Fibroblast of the aortic adventitia (primary cell): ENCODE results near the gene ICE2. TPM values are rescaled to one million over a fixed set of nuclear protein-coding genes. Genes with fewer than 3 reads are reported as not detected.

Experiments used
- DNase-seq: peaks from one replicate; pipeline ENCODE4 v3.0.0-alpha.2; 2010; ENCODE audit warnings: low read depth
- H3K4me3 ChIP-seq: 2 replicates; pipeline ENCODE4 v1.5.1; 2011; ENCODE audit warnings: low read depth, mild to moderate bottlenecking, control low read depth, low read length, moderate library complexity
- CTCF ChIP-seq: IDR thresholded peaks from 2 replicates; pipeline ENCODE4 v1.5.1; 2011; ENCODE audit warnings: mild to moderate bottlenecking, low read length, control low read depth, inconsistent platforms; ENCODE audit not compliant: insufficient read depth
- total RNA-seq: library from RNA; depleted of rRNA; stranded (reverse); fragments of >200 nt; gene quantifications from 2 replicates; pipeline ENCODE4 v1.2.3, GENCODE V29; 2012; ENCODE audit warnings: low replicate concordance

ICE2 gene
- total RNA-seq, 1 donor, result 37.0 TPM

- peak overlapping the region; percentile 97 for H3K4me3 ChIP-seq
- no peak for TF ChIP-seq CTCF
- DNase-seq, result peak; percentile 54
Measured at GRCh38 chr15:60396560-60396957, 82.4 kb downstream of the ICE2 start.

GRCh38 chr15:60396100-60396499 lies 82.8 kb downstream of the ICE2 start:
- peak overlapping the region; percentile 97 for H3K4me3 ChIP-seq
- DNase-seq, result peak; percentile 59
- no peak for TF ChIP-seq CTCF

- TF ChIP-seq CTCF, result no peak
- DNase-seq, result peak; percentile 50
- H3K4me3 ChIP-seq, result peak overlapping the region; percentile 97
Measured at GRCh38 chr15:60395276-60396011, 83.5 kb downstream of the ICE2 start.

- peak overlapping the region; percentile 97 for H3K4me3 ChIP-seq
- DNase-seq, result peak; percentile 66
- no peak for TF ChIP-seq CTCF
Measured at GRCh38 chr15:60394689-60395097, 84.2 kb downstream of the ICE2 start.

- TF ChIP-seq CTCF, result no peak
- DNase-seq, result peak; percentile 98
- H3K4me3 ChIP-seq, result peak overlapping the region; percentile 97
Measured at GRCh38 chr15:60392986-60393790, 85.8 kb downstream of the ICE2 start.

GRCh38 chr15:60392601-60392985 lies 86.3 kb downstream of the ICE2 start:
- peak overlapping the region; percentile 47 for H3K4me3 ChIP-seq
- DNase-seq, result peak; percentile 83
- TF ChIP-seq CTCF, result no peak
